K562 (cell line): ENCODE measurements around the gene DYNC2H1. TPM values are rescaled to one million over a fixed set of nuclear protein-coding genes. Genes with fewer than 3 reads are reported as not detected.

Experiments
- ATAC-seq: fragments of 200-7000 bp; cut with Tn5 transposase; 3 replicates; pipeline ENCODE4 v1.9.1; 2020; ENCODE audit warnings: moderate library complexity
- BruUV-seq: library from RNA; stranded (reverse); fragments of 400-500 nt; replicated peaks from 2 replicates; lab custom pipeline; 2021; lab: Mats Ljungman, UMichigan
- CTCF ChIA-PET: fragments of 300-600 bp; formaldehyde crosslinking; extraction: SDS; loops from one replicate; lab custom pipeline; 2021; ENCODE audit warnings: low intra/inter-chr PET ratio; lab: Yijun Ruan, JAX
- POLR2A ChIA-PET: fragments of 300-600, 350-650 bp; sonication (Branson Sonifier 250); formaldehyde crosslinking; extraction: SDS; loops from one replicate; lab custom pipeline; 2021; ENCODE audit warnings: antibody characterized with exemption, inconsistent platforms; lab: Yijun Ruan, JAX
- DNase-seq, 4 experiments: peaks; one replicate each; pipeline versions ENCODE4 v3.0.0 to v3.0.0-alpha.2; 2011 to 2018; ENCODE audit warnings: low spot score in 3 of 4, mixed read lengths in 3 of 4; ENCODE audit errors: extremely low read depth in 1 of 4
- FAIRE-seq: peaks from 2 replicates; lab custom pipeline; 2011; peaks lifted over from hg19 to GRCh38; lab: Jason Lieb, UNC
- H2AFZ ChIP-seq: 2 replicates; pipeline ENCODE4 v1.6.0; 2011; ENCODE audit warnings: low read depth, low read length, control low read depth, inconsistent platforms
- H3K27ac ChIP-seq: fragments of 200-600 bp; 3 replicates; pipeline ENCODE4 v1.8.0; 2011; ENCODE audit warnings: low read depth, mild to moderate bottlenecking, control low read depth, inconsistent platforms, low read length, moderate library complexity, mixed read lengths; ENCODE audit errors: extremely low read depth
- H3K27me3 ChIP-seq, 2 experiments: fragments of 300-600 bp in 1 of 2; 2 replicates in 1 of 2; 3 replicates in 1 of 2; pipeline versions ENCODE4 v1.6.0 to v1.8.0; 2011; ENCODE audit warnings: inconsistent platforms in 2 of 2, low read length in 2 of 2, mild to moderate bottlenecking in 1 of 2, mixed read lengths in 1 of 2, moderate library complexity in 1 of 2; ENCODE audit not compliant: control insufficient read depth in 2 of 2, insufficient read depth in 2 of 2
- H3K36me3 ChIP-seq: fragments of 300-600 bp; 3 replicates; pipeline ENCODE4 v1.8.0; 2011; ENCODE audit warnings: mild to moderate bottlenecking, low read length, inconsistent platforms; ENCODE audit not compliant: control insufficient read depth, insufficient read depth
- H3K4me1 ChIP-seq, 2 experiments: fragments of 200-600 bp in 1 of 2; replicated peaks in 1 of 2; 2 replicates in 1 of 2; 3 replicates in 1 of 2; pipeline versions ENCODE4 v1.5.1 to v1.8.0; 2011; ENCODE audit warnings: inconsistent platforms in 2 of 2, low read length in 2 of 2, mild to moderate bottlenecking in 1 of 2, mixed read lengths in 1 of 2, moderate library complexity in 1 of 2; ENCODE audit not compliant: control insufficient read depth in 2 of 2, insufficient read depth in 2 of 2
- H3K4me2 ChIP-seq: 2 replicates; pipeline ENCODE4 v1.6.1; 2011; ENCODE audit warnings: low read length, control low read depth, inconsistent platforms, mixed read lengths; ENCODE audit not compliant: insufficient read depth
- H3K4me3 ChIP-seq: fragments of 200-600 bp; sonication (generic), shearing (Covaris generic); 2 replicates; pipeline ENCODE4 v1.5.1; 2016; ENCODE audit warnings: control low read depth, inconsistent platforms
- H3K79me2 ChIP-seq: fragments of 200-600 bp; 3 replicates; pipeline ENCODE4 v1.8.0; 2011; ENCODE audit warnings: low read length, inconsistent platforms; ENCODE audit not compliant: control insufficient read depth, insufficient read depth
- H3K9ac ChIP-seq, 2 experiments: 2 replicates each; pipeline versions ENCODE4 v1.6.0 to v1.6.1; 2011; ENCODE audit warnings: low read depth in 2 of 2, low read length in 2 of 2, control low read depth in 1 of 2, inconsistent platforms in 1 of 2, mild to moderate bottlenecking in 1 of 2, mixed read lengths in 1 of 2; ENCODE audit not compliant: insufficient read depth in 1 of 2
- H3K9me1 ChIP-seq: one replicate; pipeline ENCODE4 v1.6.0; 2011; ENCODE audit warnings: inconsistent platforms, mild to moderate bottlenecking, low read length, moderate library complexity; ENCODE audit not compliant: control insufficient read depth, insufficient read depth
- H3K9me3 ChIP-seq: replicated peaks from 2 replicates; pipeline ENCODE4 v1.5.1; 2011; ENCODE audit warnings: low read depth, low read length, inconsistent platforms; ENCODE audit not compliant: control insufficient read depth, insufficient read depth
- H4K20me1 ChIP-seq: replicated peaks from 2 replicates; pipeline ENCODE4 v1.6.1; 2011; ENCODE audit warnings: low read length, inconsistent platforms, mixed read lengths; ENCODE audit not compliant: control insufficient read depth, insufficient read depth
- HNRNPUL1 ChIP-seq: fragments of 200-400 bp; formaldehyde crosslinking; IDR thresholded peaks from 2 replicates; pipeline ENCODE4 v1.6.1; 2017; ENCODE audit warnings: low read length
- HOXB6 ChIP-seq: fragments of 250-450 bp; sonication (Bioruptor Pico); IDR thresholded peaks from 2 replicates; pipeline ENCODE4 v1.5.1; 2022; ENCODE audit warnings: mild to moderate bottlenecking, borderline replicate concordance
- IRF2 ChIP-seq: sonication (generic); formaldehyde crosslinking; IDR thresholded peaks from 2 replicates; pipeline ENCODE4 v1.8.1; 2022; ENCODE audit warnings: mild to moderate bottlenecking, missing genetic modification reagents
- KAT8 ChIP-seq: fragments of 450-650 bp; IDR thresholded peaks from 2 replicates; pipeline ENCODE4 v1.6.1; 2016; ENCODE audit warnings: low read depth, mild to moderate bottlenecking
- L3MBTL2 ChIP-seq: fragments of 450-650 bp; IDR thresholded peaks from 2 replicates; pipeline ENCODE4 v1.6.1; 2016; ENCODE audit warnings: mild to moderate bottlenecking, moderate library complexity
- TGIF2 ChIP-seq: sonication (generic); formaldehyde crosslinking; IDR thresholded peaks from 2 replicates; pipeline ENCODE4 v1.8.1; 2022; ENCODE audit warnings: mild to moderate bottlenecking, missing genetic modification reagents, moderate library complexity
- ZFPM2 ChIP-seq: fragments of 250-450 bp; sonication (Bioruptor Pico); IDR thresholded peaks from 2 replicates; pipeline ENCODE4 v1.5.1; 2022; ENCODE audit warnings: mild to moderate bottlenecking
- ZNF143 ChIP-seq: sonication (generic); formaldehyde crosslinking; IDR thresholded peaks from 2 replicates; pipeline ENCODE4 v1.9.0; 2022; ENCODE audit warnings: mild to moderate bottlenecking, missing genetic modification reagents
- ZNF695 ChIP-seq: fragments of 450-650 bp; formaldehyde crosslinking; IDR thresholded peaks from 2 replicates; pipeline ENCODE4 v1.4.0; 2020; ENCODE audit warnings: mild to moderate bottlenecking, moderate library complexity
- in situ Hi-C: fragments of 300-500 bp; cut with MboI; formaldehyde crosslinking; loops from 4 replicates; pipeline ENCODE4 v1.15.0; 2018; ENCODE audit warnings: inconsistent platforms, mixed read lengths
- intact Hi-C: fragments of 100-400 bp; cut with micrococcal nuclease; formaldehyde crosslinking; loops from 2 replicates; pipeline ENCODE4 v1.14.2; 2022
- polyA plus RNA-seq, 8 experiments: library from polyadenylated mRNA; depleted of rRNA in 4 of 8; stranded (reverse) in 5 of 8; unstranded in 3 of 8; fragments of >200 nt; fragmentation: Nextera tagmentation in 2 of 8; fragmentation: Illumina TruSeq in 1 of 8; extraction: Ambion mirVana in 2 of 8; extraction: Trizol in 1 of 8; gene quantifications; 2 replicates each; pipeline versions ENCODE4 v1.2.1 to v1.2.3, GENCODE V29; 2011 to 2014; ENCODE audit warnings: inconsistent platforms in 1 of 8, missing spikeins in 1 of 8
- total RNA-seq, 7 experiments: library from RNA; depleted of rRNA in 6 of 7; stranded (reverse); fragments of >200 nt in 6 of 7; fragmentation: Illumina TruSeq in 2 of 7; extraction: Trizol in 2 of 7; gene quantifications; 2 replicates each; pipeline versions ENCODE4 v1.2.1 to v1.2.3, GENCODE V29; 2011 to 2021; ENCODE audit warnings: low replicate concordance in 1 of 7
- TF ChIP-seq, protein P1 (sequence below): fragments of 450-650 bp; formaldehyde crosslinking; IDR thresholded peaks from 2 replicates; pipeline ENCODE4 v1.4.0; 2020; ENCODE audit warnings: mild to moderate bottlenecking, mixed read lengths

DYNC2H1 gene
- total and polyA plus RNA-seq, 9 of the 15 experiments (the other 6 are each of a cell fraction or from before 2014, with no cell fraction given): 0.08 to 0.64 (median 0.20) TPM

DNA sequence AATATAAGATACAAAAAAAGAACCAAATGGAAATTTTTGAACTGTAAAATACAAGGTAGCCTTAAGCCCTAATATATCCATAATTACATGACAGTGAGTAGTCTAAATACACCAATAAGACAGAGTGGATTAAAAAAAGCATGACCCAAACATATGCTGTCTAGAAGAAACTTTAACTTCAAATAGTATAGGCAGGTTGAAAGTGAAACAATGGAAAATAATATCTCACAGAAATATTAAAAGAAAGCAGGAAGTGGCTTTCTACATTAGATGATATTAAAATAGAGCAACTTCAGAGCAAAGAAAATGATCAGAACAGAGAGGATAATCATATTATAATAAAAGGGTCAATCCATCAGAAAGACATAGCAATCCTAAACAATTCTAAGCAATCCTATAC lies 39.1 kb upstream of the DYNC2H1 start:
- CTCF ChIA-PET: no interaction called here
- no peak overlapping the region for H3K27ac ChIP-seq
- in situ Hi-C loops (no loop called here), intact Hi-C loops (no loop called here)
- H3K4me2 ChIP-seq: no peak overlapping the region
- H3K9ac ChIP-seq: no peak overlapping the region
- no peak overlapping the region for H3K4me3 ChIP-seq
- H3K4me1 ChIP-seq: no peaks in the 10 kb centered on the region
- no peaks in the 10 kb centered on the region for H3K9me1 ChIP-seq
- FAIRE-seq (no peak), ATAC-seq (no peak), DNase-seq (no peak)
- no peak for TF ChIP-seq HNRNPUL1
- no peaks in the 10 kb centered on the region for H3K9me3 ChIP-seq
- H4K20me1 ChIP-seq: 0 out of 2 replicates have a peak, but pooled peaks cover 3% of the 10 kb centered on the region
- H3K36me3 ChIP-seq: peaks cover 58% of the 10 kb centered on the region
- no peaks in the 10 kb centered on the region for H3K27me3 ChIP-seq
- BruUV-seq: no TSS peak
- POLR2A ChIA-PET: no interaction called here
- no peak overlapping the region for H2AFZ ChIP-seq
- H3K79me2 ChIP-seq: peaks cover 70% of the 10 kb centered on the region

GRCh38 chr11:103071008-103071407 lies 38.2 kb upstream of the DYNC2H1 start:
- 0 out of 2 replicates have a peak, but pooled peaks cover 3% of the 10 kb centered on the region for H4K20me1 ChIP-seq
- CTCF ChIA-PET: no interaction called here
- TF ChIP-seq, protein P1, sequence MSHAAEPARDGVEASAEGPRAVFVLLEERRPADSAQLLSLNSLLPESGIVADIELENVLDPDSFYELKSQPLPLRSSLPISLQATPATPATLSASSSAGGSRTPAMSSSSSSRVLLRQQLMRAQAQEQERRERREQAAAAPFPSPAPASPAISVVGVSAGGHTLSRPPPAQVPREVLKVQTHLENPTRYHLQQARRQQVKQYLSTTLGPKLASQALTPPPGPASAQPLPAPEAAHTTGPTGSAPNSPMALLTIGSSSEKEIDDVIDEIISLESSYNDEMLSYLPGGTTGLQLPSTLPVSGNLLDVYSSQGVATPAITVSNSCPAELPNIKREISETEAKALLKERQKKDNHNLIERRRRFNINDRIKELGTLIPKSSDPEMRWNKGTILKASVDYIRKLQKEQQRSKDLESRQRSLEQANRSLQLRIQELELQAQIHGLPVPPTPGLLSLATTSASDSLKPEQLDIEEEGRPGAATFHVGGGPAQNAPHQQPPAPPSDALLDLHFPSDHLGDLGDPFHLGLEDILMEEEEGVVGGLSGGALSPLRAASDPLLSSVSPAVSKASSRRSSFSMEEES (CRISPR knock-in tag): no peak
- TF ChIP-seq L3MBTL2: no peak
- TF ChIP-seq TGIF2 (CRISPR knock-in tag): no peak
- TF ChIP-seq HOXB6 (CRISPR knock-in tag): no peak
- TF ChIP-seq IRF2: no peak
- no peak for TF ChIP-seq ZNF143 (CRISPR knock-in tag)
- TF ChIP-seq KAT8: no peak
- TF ChIP-seq ZFPM2 (CRISPR knock-in tag): no peak
- TF ChIP-seq ZNF695 (CRISPR knock-in tag): no peak
- TF ChIP-seq, all 486 proteins: peak for 0
- intact Hi-C loops (no loop called here), in situ Hi-C loops (no loop called here)
- Histone ChIP-seq H3K27me3 (no peaks in the 10 kb centered on the region), H3K9ac (no peak overlapping the region), H3K27ac (no peak overlapping the region), H3K4me2 (no peak overlapping the region), H2AFZ (no peak overlapping the region), H3K36me3 (peaks cover 56% of the 10 kb centered on the region), H3K9me1 (no peaks in the 10 kb centered on the region), H3K79me2 (peaks cover 76% of the 10 kb centered on the region), H3K4me1 (no peaks in the 10 kb centered on the region), H3K4me3 (no peak overlapping the region), H3K9me3 (no peaks in the 10 kb centered on the region)
- DNase-seq (no peak), ATAC-seq (no peak), FAIRE-seq (no peak)
- no TSS peak for BruUV-seq
- POLR2A ChIA-PET: no interaction called here
